Stimulated activated CD4-positive, alpha-beta T cell treated with anti-CD3 and anti-CD28 coated beads, Interleukin-2, amount 100 ng/mL, for 24 hours (primary cell): Measurements from ENCODE around the gene RAD51B.

Experiments used
- DNase-seq, 2 donors: peaks; one replicate each; pipeline ENCODE4 v3.0.0-alpha.2; 2020

Gene RAD51B

DNA sequence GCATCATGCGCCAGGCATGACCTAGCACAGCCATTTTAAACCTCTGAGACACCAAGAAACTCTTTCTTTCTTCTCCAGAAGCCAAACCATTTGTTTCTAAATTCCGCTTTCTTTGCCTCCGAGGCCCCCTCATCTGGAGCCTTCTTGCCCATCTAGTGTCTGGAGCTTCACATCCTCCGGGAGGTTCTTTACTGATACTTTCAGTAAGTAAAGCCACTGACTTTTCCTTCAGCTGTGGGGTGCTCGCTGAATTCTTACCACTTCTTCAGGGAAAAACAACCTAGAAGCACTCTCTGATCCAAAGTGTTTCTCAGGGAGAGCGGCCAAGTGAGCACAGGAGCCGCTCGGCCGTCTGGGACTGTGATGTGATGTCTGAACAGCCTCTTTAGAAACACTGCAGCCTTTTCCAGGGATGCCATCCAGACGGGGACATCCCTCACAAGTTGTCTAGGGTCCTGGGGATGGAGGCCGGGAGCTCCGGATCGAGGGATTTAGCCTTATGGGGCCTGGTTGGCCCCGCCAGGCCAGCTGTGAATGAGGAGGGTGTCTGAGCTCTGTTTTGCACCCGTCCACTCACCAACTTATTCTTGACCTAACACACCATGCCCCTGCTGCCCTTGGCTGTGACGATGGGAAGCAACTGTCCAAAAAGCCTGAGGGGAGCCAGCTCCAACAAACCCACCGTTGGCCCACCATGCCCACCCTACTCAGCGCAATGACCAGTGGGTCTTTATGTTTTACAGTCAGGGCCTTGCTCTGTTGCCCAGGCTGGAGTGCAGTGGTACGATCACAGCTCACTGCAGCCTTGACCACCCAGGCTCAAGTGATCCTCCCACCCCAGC is 812.7 kb downstream of the RAD51B start:
- no peak for DNase-seq

- no peak for DNase-seq
Observed at GRCh38 chr14:68633131-68633991, 813.8 kb downstream of the RAD51B start.

DNA sequence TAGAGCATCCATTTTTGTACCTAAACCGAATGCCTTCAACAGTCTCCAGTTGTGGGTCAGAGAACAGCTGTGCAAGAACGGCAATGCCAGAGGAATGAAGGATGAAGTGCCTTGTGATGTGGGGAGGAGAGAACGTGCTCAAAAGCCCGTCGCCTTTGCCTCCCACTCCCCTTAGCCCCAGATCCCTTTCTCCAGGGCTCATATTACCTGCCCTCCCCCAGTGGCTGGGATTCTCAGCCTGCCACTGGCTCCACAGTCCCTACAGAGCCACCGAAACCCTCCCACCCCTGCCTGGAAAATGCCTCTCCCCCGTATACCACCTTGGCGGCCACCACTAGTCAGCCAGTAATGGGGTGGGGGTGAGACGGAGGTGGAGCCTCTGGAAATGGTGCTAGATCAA is 814.8 kb downstream of the RAD51B start:
- no peak for DNase-seq

- DNase-seq = no peak
Observed at GRCh38 chr14:68634874-68635595, 815.5 kb downstream of the RAD51B start.

DNA sequence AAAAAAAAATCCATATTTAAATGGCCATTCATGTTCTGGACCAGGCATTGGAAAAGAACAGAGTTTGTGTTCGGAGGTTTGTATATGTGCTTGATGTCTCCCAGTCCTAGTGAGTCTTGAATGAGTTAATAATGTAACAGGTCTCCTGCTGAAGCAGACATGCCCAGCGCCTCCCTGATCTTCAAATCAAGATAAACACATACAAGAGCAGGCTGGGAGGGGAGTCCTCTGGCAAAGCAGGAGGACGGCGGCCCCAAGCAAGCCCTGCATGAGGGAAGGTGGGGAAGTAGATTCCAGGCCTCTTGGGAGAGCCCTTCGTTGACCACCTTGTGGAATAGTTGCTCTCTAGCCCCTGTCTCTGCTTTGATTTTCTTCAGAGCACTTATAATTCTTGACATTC is 817.0 kb downstream of the RAD51B start:
- DNase-seq = no peak

DNA sequence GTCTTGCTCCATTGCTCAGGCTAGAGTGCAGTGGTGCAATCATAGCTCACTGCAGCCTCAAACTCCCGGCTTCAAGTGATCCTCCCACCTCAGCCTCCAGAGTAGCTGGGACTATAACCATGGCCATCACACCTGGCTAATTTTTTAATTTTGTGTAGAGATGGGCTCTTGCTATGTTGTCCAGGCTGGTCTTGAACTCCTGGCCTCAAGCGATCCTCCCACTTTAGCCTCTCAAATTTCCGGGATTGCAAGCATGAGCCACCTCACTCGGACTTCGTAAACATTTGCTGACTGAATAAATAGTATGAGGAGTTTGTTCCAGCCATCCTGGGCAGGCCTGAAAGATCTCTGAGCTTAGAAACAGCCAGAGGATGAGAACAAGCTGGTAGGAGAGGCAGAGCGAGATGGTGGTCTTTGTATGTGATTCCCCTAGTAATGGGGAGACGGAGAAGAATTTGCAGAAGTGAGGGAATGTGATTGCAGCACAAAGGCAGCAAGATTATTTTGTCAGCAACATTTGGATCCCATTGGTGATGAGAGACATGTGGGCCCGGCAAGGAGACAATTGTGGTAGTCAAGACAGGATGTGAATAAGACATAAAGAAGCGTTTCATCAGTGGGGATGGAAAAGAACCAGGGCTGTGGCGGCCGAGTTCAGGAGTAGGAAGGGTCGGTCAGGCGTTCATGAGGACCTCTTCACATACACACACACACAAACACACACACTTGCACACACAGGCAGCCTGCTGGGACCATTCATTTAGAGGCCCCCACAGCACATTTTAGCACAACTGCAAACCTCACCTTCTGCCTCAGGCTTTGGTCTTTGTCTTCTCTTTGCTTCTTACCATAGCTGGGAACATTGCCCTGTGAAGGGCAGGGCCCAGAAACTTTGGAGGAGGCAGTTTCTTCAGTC is 817.8 kb downstream of the RAD51B start:
- DNase-seq = peak in 1 of 2 donors; percentile 14

- DNase-seq = peak in 1 of 2 donors; percentile 14
Observed at GRCh38 chr14:68638141-68638999, 818.8 kb downstream of the RAD51B start.

GRCh38 chr14:68639000-68639757 is 819.6 kb downstream of the RAD51B start:
- peak in 1 of 2 donors; percentile 11 for DNase-seq

- DNase-seq = peak in 1 of 2 donors; percentile 3
Observed at GRCh38 chr14:68639758-68640574, 820.4 kb downstream of the RAD51B start.

- DNase-seq = no peak
Observed at GRCh38 chr14:68643673-68644072, 824.1 kb downstream of the RAD51B start.

GRCh38 chr14:68644101-68644500 is 824.5 kb downstream of the RAD51B start:
- DNase-seq = no peak

- no peak for DNase-seq
Observed at GRCh38 chr14:68645371-68645770, 825.8 kb downstream of the RAD51B start.

GRCh38 chr14:68649476-68650189 is 830.1 kb downstream of the RAD51B start:
- DNase-seq = no peak

DNA sequence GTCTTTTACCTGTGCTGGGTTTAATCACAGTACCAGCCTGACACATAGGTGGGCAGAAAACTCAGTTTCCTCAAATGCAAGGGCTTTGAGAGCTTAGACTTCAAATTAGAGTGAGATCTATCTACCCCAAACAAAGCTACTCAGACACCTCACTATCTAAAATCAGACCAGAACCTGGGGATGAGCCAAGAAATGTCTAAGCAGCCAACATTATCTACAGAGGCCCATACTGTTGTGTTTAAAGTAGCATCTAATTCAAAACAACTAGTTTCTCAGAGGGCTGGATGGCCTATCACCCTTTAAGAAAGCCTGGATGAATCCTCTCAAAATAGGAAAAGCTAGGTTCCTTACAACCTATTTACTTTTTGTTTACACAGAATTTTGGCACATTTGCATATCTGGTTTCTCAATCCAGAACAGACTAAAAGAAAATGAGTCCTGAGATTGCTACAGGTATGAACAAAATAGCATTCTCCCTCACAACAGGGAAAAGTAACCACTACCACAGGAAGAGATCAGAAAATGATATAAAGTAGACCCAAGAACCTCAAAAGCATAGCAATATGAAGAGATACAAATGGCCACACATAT is 830.9 kb downstream of the RAD51B start:
- no peak for DNase-seq

DNA sequence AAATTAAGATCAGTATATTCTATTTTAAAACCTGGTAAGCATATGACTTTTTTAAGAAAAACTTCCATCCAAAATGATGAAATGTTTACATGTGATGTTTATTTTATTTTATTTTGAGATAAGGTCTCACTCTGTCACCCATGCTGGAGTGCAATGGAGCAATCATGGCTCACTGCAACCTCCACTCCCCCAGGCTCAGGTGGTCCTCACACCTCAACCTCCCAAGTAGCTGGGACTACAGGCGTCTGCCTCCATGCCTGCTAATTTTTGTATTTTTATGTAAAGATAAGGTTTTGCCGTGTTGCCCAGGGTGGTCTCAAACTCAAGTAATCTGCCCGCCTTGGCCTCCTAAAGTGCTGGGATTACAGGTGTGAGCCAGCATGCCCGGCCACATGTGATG is 831.5 kb downstream of the RAD51B start:
- DNase-seq = no peak

- no peak for DNase-seq
Observed at GRCh38 chr14:68651652-68652432, 832.3 kb downstream of the RAD51B start.

DNA sequence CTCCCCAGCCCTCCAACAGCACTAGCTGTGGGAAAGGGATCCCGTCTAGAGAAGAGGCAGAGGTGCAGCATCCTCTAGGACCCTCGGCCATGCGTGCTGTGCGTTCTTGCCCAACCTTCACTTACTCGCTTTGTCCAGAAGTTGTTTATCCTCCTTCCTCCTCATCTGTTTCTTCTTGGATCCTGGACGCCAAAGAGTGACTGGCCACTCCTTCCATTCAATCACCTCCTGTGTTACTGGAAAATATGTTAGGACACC is 832.8 kb downstream of the RAD51B start:
- DNase-seq = no peak

DNA sequence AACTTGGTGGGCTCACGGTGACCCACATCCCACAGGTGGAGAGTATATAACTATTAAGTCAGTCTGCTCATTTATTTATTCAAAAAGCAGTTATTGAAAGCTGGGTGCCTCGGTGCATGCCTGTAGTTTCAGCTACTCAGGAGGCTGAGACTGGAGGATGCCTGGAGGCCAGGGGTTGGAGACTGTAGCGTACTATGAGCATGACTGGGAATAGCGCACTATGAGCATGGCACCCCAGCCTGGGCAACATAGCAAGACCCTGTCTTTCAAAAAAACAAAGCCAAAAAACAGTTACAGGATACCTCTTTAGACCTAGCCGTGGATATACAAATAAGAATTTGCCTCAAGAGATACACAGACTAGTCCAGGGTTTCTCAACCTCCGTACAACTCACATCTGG is 833.5 kb downstream of the RAD51B start:
- DNase-seq = no peak
